ENCODE data around the gene GPS2. TPM values are rescaled to one million over a fixed set of nuclear protein-coding genes. Genes with fewer than 3 reads are reported as not detected.

Gene GPS2
- total RNA-seq, 4 donors from 2014 or later, result 36.1 to 108 (median 57.3) TPM

DNA sequence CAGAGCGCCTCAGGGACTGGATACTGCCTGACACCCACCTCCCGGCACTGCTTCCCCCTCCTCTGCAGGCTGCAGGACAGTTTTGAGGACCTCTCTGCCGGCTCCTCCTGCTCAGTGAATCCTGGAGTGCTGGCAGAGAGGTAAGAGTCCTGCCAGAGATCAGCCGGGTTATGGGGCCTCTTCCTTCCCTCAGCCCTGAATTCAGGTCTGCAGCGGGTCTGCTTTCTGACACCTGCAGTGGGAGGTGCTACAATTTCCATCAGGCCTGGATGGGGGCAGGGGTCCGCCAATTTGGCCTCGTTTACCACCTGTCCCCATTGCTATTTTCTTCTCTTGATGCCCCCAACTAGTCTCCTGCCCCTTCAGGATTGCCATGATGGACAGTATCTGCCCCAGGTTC, 17.0 kb upstream of the GPS2 start:
- Histone ChIP-seq H3K27ac (no peak overlapping the region), H3K4me1 (peaks cover 0 to 25% (median 14%) of the 10 kb centered on the region in 4 donors), H3K27me3 (peaks cover 0 to 47% of the 10 kb centered on the region in 2 donors), H3K4me3 (no peak overlapping the region), H3K9me3 (no peaks in the 10 kb centered on the region), H3K36me3 (peaks cover 0 to under 1% (median 0%) of the 10 kb centered on the region in 3 donors)
- no peak for DNase-seq (ENCODE audit: low spot score in 2 of 2)
- 54 to 65% methylated on average over 6 to 7 of the region's 7 CpGs for WGBS, 2 donors
- no peak for TF ChIP-seq POLR2A (IDR thresholded peaks at IDR 0.05)
- TF ChIP-seq EP300 (IDR thresholded peaks at IDR 0.05), result no peak
- TF ChIP-seq CTCF (IDR thresholded peaks at IDR 0.05), result no peak

DNA sequence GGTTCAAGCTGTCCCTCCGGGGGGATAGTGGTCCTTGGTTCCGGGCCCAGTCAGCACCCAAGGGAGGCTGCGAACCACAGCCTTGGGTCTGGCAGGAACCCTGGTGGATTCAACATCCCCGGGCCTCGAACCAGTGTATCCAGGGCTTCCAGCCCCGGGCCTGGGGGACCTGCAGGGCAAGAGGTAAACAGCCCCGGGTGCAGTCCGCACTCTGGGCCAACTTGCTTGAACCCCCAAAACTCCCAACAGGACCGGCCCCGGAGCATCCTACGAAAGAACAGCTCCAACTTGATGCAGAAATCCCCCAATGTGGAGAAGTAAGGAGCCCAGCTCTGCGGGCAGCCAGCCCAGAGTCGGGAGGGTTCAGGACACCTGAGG, 15.5 kb upstream of the GPS2 start:
- Histone ChIP-seq H3K4me1 (peaks cover 0 to 30% (median 14%) of the 10 kb centered on the region in 4 donors), H3K4me3 (peak overlapping the region; percentile 77 to 91 (median 79)), H3K27ac (peak overlapping the region; percentile 78 to 97 (median 86)), H3K36me3 (peaks cover 0 to 16% (median 0%) of the 10 kb centered on the region in 3 donors), H3K27me3 (peaks cover 0 to 32% of the 10 kb centered on the region in 2 donors), H3K9me3 (no peaks in the 10 kb centered on the region)
- WGBS, 2 donors, result 48 to 83% methylated on average over 9 to 13 of the region's 13 CpGs
- TF ChIP-seq EP300 (IDR thresholded peaks at IDR 0.05) (no peak), CTCF (IDR thresholded peaks at IDR 0.05) (no peak), POLR2A (IDR thresholded peaks at IDR 0.05) (no peak)
- DNase-seq (ENCODE audit: low spot score in 2 of 2), result no peak

- Histone ChIP-seq H3K4me1 (peaks cover 0 to 30% (median 14%) of the 10 kb centered on the region in 4 donors), H3K4me3 (peak overlapping the region; percentile 77 to 91 (median 79)), H3K27me3 (peaks cover 0 to 27% of the 10 kb centered on the region in 2 donors), H3K27ac (peak overlapping the region; percentile 78 to 97 (median 86)), H3K9me3 (no peaks in the 10 kb centered on the region), H3K36me3 (peaks cover 0 to 21% (median 0%) of the 10 kb centered on the region in 3 donors)
- WGBS, 2 donors, result 0 to 1% methylated on average over 15 to 16 of the region's 34 CpGs
- DNase-seq (ENCODE audit: low spot score in 2 of 2), result peak; percentile 54 to 61
- no peak for TF ChIP-seq POLR2A (IDR thresholded peaks at IDR 0.05)
- no peak for TF ChIP-seq EP300 (IDR thresholded peaks at IDR 0.05)
- TF ChIP-seq CTCF (IDR thresholded peaks at IDR 0.05), result no peak
Measured at GRCh38 chr17:7329997-7330637, 15.0 kb upstream of the GPS2 start.

- peaks cover 0 to 21% of the 10 kb centered on the region in 2 donors for H3K27me3 ChIP-seq
- H3K4me3 ChIP-seq, result peak overlapping the region; percentile 77 to 91 (median 79)
- WGBS, 2 donors, result 0% methylated on average over 26 to 37 of the region's 43 CpGs
- peak overlapping the region; percentile 78 to 97 (median 86) for H3K27ac ChIP-seq
- no peaks in the 10 kb centered on the region for H3K9me3 ChIP-seq
- TF ChIP-seq CTCF (IDR thresholded peaks at IDR 0.05) (peak in 3 of 5 experiments; percentile 4 to 40 (median 24)), EP300 (IDR thresholded peaks at IDR 0.05) (peak; percentile 52 to 98), POLR2A (IDR thresholded peaks at IDR 0.05) (peak; percentile 77 to 85)
- peak; percentile 96 to 97 for DNase-seq (ENCODE audit: low spot score in 2 of 2)
- H3K4me1 ChIP-seq, result peaks cover 0 to 30% (median 14%) of the 10 kb centered on the region in 4 donors
- peaks cover 0 to 27% (median 0%) of the 10 kb centered on the region in 3 donors for H3K36me3 ChIP-seq
Measured at GRCh38 chr17:7329374-7329996, 14.3 kb upstream of the GPS2 start.
